A673 (cell line): ENCODE measurements around the gene FBXO31. TPM values are rescaled to one million over a fixed set of nuclear protein-coding genes. Genes with fewer than 3 reads are reported as not detected.

Source experiments
- BruUV-seq: library from RNA; stranded (reverse); fragments of 400-500 nt; replicated peaks from 2 replicates; lab custom pipeline; 2021; lab: Mats Ljungman, UMichigan
- CTCF ChIA-PET: fragments of 300-600 bp; sonication (Branson Sonifier 250); formaldehyde crosslinking; loops from one replicate; lab custom pipeline; 2022; ENCODE audit warnings: antibody characterized with exemption; lab: Charles Lee
- POLR2A ChIA-PET: fragments of 300-600 bp; sonication (Branson Sonifier 250); formaldehyde crosslinking; loops from one replicate; lab custom pipeline; 2022; ENCODE audit warnings: antibody characterized with exemption; ENCODE audit not compliant: low non-redundant PET; lab: Charles Lee
- DNase-seq: peaks from one replicate; pipeline ENCODE4 v3.0.0-alpha.2; 2015; ENCODE audit warnings: low spot score
- H3K27ac ChIP-seq: fragments of 200-600 bp; sonication (generic); 2 replicates; pipeline ENCODE4 v1.5.1; 2016; ENCODE audit warnings: mixed run types, low read depth, mild to moderate bottlenecking, mixed read lengths, antibody characterized with exemption, low read length; ENCODE audit not compliant: poor library complexity, severe bottlenecking
- H3K27me3 ChIP-seq: fragments of 200-600 bp; sonication (generic); replicated peaks from 2 replicates; pipeline ENCODE4 v1.6.1; 2017; ENCODE audit warnings: mixed run types, low read depth, mild to moderate bottlenecking, mixed read lengths, antibody characterized with exemption, low read length; ENCODE audit not compliant: insufficient read depth, poor library complexity
- H3K36me3 ChIP-seq: fragments of 200-600 bp; sonication (generic); 2 replicates; pipeline ENCODE4 v1.6.1; 2016; ENCODE audit warnings: mixed run types, mild to moderate bottlenecking, mixed read lengths, antibody characterized with exemption, low read length; ENCODE audit not compliant: insufficient read depth, poor library complexity, severe bottlenecking
- H3K4me1 ChIP-seq: fragments of 200-600 bp; sonication (generic); 2 replicates; pipeline ENCODE4 v1.6.1; 2017; ENCODE audit warnings: mixed run types, mild to moderate bottlenecking, mixed read lengths, antibody characterized with exemption, low read length; ENCODE audit not compliant: insufficient read depth, poor library complexity, severe bottlenecking
- H3K4me3 ChIP-seq: fragments of 200-600 bp; sonication (generic); 2 replicates; pipeline ENCODE4 v1.5.1; 2016; ENCODE audit warnings: low read depth, mixed run types, mild to moderate bottlenecking, mixed read lengths, low read length; ENCODE audit not compliant: poor library complexity, severe bottlenecking
- H3K9me3 ChIP-seq: fragments of 200-600 bp; sonication (generic); 2 replicates; pipeline ENCODE4 v1.6.1; 2016; ENCODE audit warnings: mixed run types, low read depth, mild to moderate bottlenecking, mixed read lengths, antibody characterized with exemption, low read length; ENCODE audit not compliant: poor library complexity, severe bottlenecking
- CTCF ChIP-seq: fragments of 300-800, 200-600 bp; sonication (generic); conservative IDR thresholded peaks from 2 replicates; pipeline ENCODE4 v1.5.1; 2017; ENCODE audit warnings: low read depth, mild to moderate bottlenecking, antibody characterized with exemption, low read length, moderate library complexity, mixed read lengths
- EZH2 ChIP-seq: fragments of 200-600 bp; sonication (generic); IDR thresholded peaks from 2 replicates; pipeline ENCODE4 v1.6.1; 2017; ENCODE audit warnings: borderline replicate concordance, low read depth, mild to moderate bottlenecking, mixed read lengths, antibody characterized with exemption, low read length; ENCODE audit not compliant: poor library complexity, severe bottlenecking
- intact Hi-C: fragments of 100-400 bp; cut with micrococcal nuclease; formaldehyde crosslinking; loops from one replicate; pipeline ENCODE4 v1.10.0; 2022; ENCODE audit not compliant: unreplicated experiment
- total RNA-seq: library from RNA; stranded (reverse); gene quantifications from 2 replicates; pipeline ENCODE4 v1.2.3, GENCODE V29; 2021

FBXO31 gene
- total RNA-seq, 1 experiment from 2014 or later: 32.2 TPM

- CTCF ChIA-PET: interaction anchor here (1.4 kb wide), 1 partner anchor 10 kb away, joined by 5 read pairs; the partner anchor contains the start of gene FBXO31
- no TSS peak for BruUV-seq
- intact Hi-C loops: loop anchor here (10.0 kb wide), 1 partner anchor 241 kb away; no protein-coding TSS in a partner anchor
These were observed 10.1 kb upstream of the FBXO31 start for GRCh38 chr16:87393680-87394055.

GRCh38 chr16:87392821-87393679, 9.5 kb upstream of the FBXO31 start:
- POLR2A ChIA-PET: interaction anchor here (0.6 to 1.2 kb wide), 2 partner anchors 9 to 497 kb away, joined by 4 read pairs; no protein-coding TSS in a partner anchor
- DNase-seq: peak; percentile 49
- TF ChIP-seq EZH2 (no peak), CTCF (peak; percentile 50)
- peaks cover 34% of the 10 kb centered on the region for H3K4me1 ChIP-seq
- peak overlapping the region; percentile 98 for H3K27ac ChIP-seq
- H3K27me3 ChIP-seq: no peaks in the 10 kb centered on the region
- H3K4me3 ChIP-seq: peak overlapping the region; percentile 81
- intact Hi-C loops: loop anchor here (10.0 kb wide), 1 partner anchor 242 kb away; no protein-coding TSS in a partner anchor
- no peaks in the 10 kb centered on the region for H3K9me3 ChIP-seq
- CTCF ChIA-PET: no interaction called here
- no peaks in the 10 kb centered on the region for H3K36me3 ChIP-seq
- TSS peak; percentile 57 for BruUV-seq

More at GRCh38 chr16:87393680-87394055, 10.1 kb upstream of the FBXO31 start:
- H3K36me3 ChIP-seq: peaks cover 2% of the 10 kb centered on the region
- peaks cover 29% of the 10 kb centered on the region for H3K4me1 ChIP-seq
- POLR2A ChIA-PET: interaction anchor here (1.2 kb wide), 1 partner anchor 9 kb away, joined by 4 read pairs; no protein-coding TSS in a partner anchor
- no peak for DNase-seq
- no peaks in the 10 kb centered on the region for H3K27me3 ChIP-seq
- no peak for TF ChIP-seq EZH2
- TF ChIP-seq CTCF: no peak
- peak overlapping the region; percentile 98 for H3K27ac ChIP-seq
- peak overlapping the region; percentile 81 for H3K4me3 ChIP-seq
- H3K9me3 ChIP-seq: no peaks in the 10 kb centered on the region

GRCh38 chr16:87391950-87392820, 8.6 kb upstream of the FBXO31 start, which contains the start of gene MAP1LC3B:
TSS of gene MAP1LC3B (plus strand) at chr16:87392336. CDS start at chr16:87392428, 92 bp downstream.
- ChIA-PET POLR2A (interaction anchor here (0.6 kb wide), 1 partner anchor 498 kb away, joined by 4 read pairs; no protein-coding TSS in a partner anchor), CTCF (no interaction called here)
- Histone ChIP-seq H3K4me3 (peak within 1 kb of the TSS; percentile 81), H3K27me3 (no peaks in the 10 kb centered on the region), H3K27ac (peak within 1 kb of the TSS; percentile 98), H3K36me3 (no peaks in the 10 kb centered on the region), H3K9me3 (no peaks in the 10 kb centered on the region), H3K4me1 (peaks cover 40% of the 10 kb centered on the region)
- no peak for TF ChIP-seq EZH2
- no peak for TF ChIP-seq CTCF
- BruUV-seq: no TSS peak
- intact Hi-C loops: loop anchor here (10.0 kb wide), 1 partner anchor 243 kb away; no protein-coding TSS in a partner anchor
- peak; percentile 96 for DNase-seq
